Loucy (cell line): ENCODE measurements around the gene FAM110C.
"Not testable (repeated sequence)": the region's sequence is repeated elsewhere in the genome, so short reads cannot be mapped to it uniquely, and the experiment has no call there.

Source experiments
- H2AFZ ChIP-seq: fragments of 200-600 bp; sonication (generic); 2 replicates; pipeline ENCODE4 v1.6.0; 2016; ENCODE audit warnings: antibody characterized with exemption, mild to moderate bottlenecking, low read length, moderate library complexity
- H3F3A ChIP-seq: fragments of 200-600 bp; 2 replicates; pipeline ENCODE4 v1.6.0; 2016; ENCODE audit warnings: antibody characterized with exemption, low read depth, mild to moderate bottlenecking
- H3K27me3 ChIP-seq: fragments of 200-600 bp; sonication (generic); 2 replicates; pipeline ENCODE4 v1.6.1; 2014; ENCODE audit warnings: low read length, mild to moderate bottlenecking; ENCODE audit not compliant: insufficient read depth, poor library complexity, severe bottlenecking
- H3K36me3 ChIP-seq: fragments of 200-600 bp; sonication (generic); 2 replicates; pipeline ENCODE4 v1.6.1; 2016; ENCODE audit warnings: low read length; ENCODE audit not compliant: insufficient read depth
- H3K4me1 ChIP-seq: fragments of 200-600 bp; sonication (generic); 2 replicates; pipeline ENCODE4 v1.5.1; 2014; ENCODE audit warnings: low read length, mild to moderate bottlenecking; ENCODE audit not compliant: insufficient read depth, poor library complexity, severe bottlenecking
- H3K4me2 ChIP-seq: fragments of 200-600 bp; sonication (generic); 2 replicates; pipeline ENCODE4 v1.6.0; 2014; ENCODE audit warnings: antibody characterized with exemption, low read length, low read depth, mild to moderate bottlenecking; ENCODE audit not compliant: poor library complexity, severe bottlenecking
- H3K4me3 ChIP-seq: fragments of 200-600 bp; sonication (generic); 2 replicates; pipeline ENCODE4 v1.5.1; 2014; ENCODE audit warnings: low read length, mild to moderate bottlenecking, mixed read lengths; ENCODE audit not compliant: poor library complexity, severe bottlenecking
- H3K79me2 ChIP-seq: fragments of 200-600 bp; sonication (generic); 2 replicates; pipeline ENCODE4 v1.6.1; 2014; ENCODE audit warnings: low read length; ENCODE audit not compliant: insufficient read depth
- H3K9ac ChIP-seq: fragments of 200-600 bp; sonication (generic); 2 replicates; pipeline ENCODE4 v1.6.0; 2014; ENCODE audit warnings: mild to moderate bottlenecking, low read depth, low read length, moderate library complexity; ENCODE audit not compliant: poor library complexity, severe bottlenecking
- H3K9me2 ChIP-seq: fragments of 200-600 bp; sonication (generic); replicated peaks from 2 replicates; pipeline ENCODE4 v1.6.1; 2016; ENCODE audit warnings: low read depth, low read length, mixed read lengths
- H3K9me3 ChIP-seq: fragments of 200-600 bp; sonication (generic); 2 replicates; pipeline ENCODE4 v1.6.1; 2014; ENCODE audit warnings: mild to moderate bottlenecking, antibody characterized with exemption, low read length, low read depth; ENCODE audit not compliant: insufficient read depth
- H4K20me1 ChIP-seq: fragments of 200-600 bp; sonication (generic); 2 replicates; pipeline ENCODE4 v1.6.0; 2014; ENCODE audit warnings: antibody characterized with exemption, low read length, mild to moderate bottlenecking; ENCODE audit not compliant: insufficient read depth, poor library complexity, severe bottlenecking
- EZH2phosphoT487 ChIP-seq: fragments of 200-600 bp; IDR thresholded peaks from 2 replicates; pipeline ENCODE4 v1.6.1; 2018; ENCODE audit warnings: antibody characterized with exemption, mild to moderate bottlenecking, moderate library complexity, borderline replicate concordance
- TF ChIP-seq, protein P1 (sequence below): fragments of 200-600 bp; sonication (generic); conservative IDR thresholded peaks from 2 replicates; pipeline ENCODE4 v1.5.1; 2014; ENCODE audit warnings: mild to moderate bottlenecking, antibody characterized with exemption, low read length

Gene FAM110C

DNA sequence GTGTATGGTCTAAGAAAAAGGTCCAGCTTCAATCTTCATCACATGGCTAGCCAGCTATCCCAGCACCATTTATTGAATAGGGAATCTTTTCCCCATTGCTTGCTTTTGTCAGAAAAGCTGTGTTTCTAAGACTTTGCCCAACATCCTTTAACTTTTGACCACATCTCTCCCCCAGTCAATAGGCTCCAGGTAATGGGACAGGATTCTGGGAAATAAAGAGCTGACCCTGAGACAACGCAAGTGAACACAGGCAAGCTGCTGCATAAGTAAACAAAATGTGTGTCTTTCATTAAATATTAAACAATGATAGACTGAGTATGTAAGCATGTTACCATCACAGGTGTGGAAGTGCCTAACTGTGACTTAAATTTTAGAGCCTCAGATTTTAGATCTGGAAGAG lies 23.0 kb downstream of the FAM110C start:
- TF ChIP-seq, protein P1, sequence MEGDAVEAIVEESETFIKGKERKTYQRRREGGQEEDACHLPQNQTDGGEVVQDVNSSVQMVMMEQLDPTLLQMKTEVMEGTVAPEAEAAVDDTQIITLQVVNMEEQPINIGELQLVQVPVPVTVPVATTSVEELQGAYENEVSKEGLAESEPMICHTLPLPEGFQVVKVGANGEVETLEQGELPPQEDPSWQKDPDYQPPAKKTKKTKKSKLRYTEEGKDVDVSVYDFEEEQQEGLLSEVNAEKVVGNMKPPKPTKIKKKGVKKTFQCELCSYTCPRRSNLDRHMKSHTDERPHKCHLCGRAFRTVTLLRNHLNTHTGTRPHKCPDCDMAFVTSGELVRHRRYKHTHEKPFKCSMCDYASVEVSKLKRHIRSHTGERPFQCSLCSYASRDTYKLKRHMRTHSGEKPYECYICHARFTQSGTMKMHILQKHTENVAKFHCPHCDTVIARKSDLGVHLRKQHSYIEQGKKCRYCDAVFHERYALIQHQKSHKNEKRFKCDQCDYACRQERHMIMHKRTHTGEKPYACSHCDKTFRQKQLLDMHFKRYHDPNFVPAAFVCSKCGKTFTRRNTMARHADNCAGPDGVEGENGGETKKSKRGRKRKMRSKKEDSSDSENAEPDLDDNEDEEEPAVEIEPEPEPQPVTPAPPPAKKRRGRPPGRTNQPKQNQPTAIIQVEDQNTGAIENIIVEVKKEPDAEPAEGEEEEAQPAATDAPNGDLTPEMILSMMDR = no peak
- TF ChIP-seq EZH2phosphoT487 = no peak
- Histone ChIP-seq H3K27me3 (no peaks in the 10 kb centered on the region), H3K79me2 (no peaks in the 10 kb centered on the region), H3K4me3 (no peak overlapping the region), H3K9ac (no peak overlapping the region), H2AFZ (0 out of 2 replicates have a peak overlapping the region, but pooled peaks have one; percentile 6), H3K9me2 (no peaks in the 10 kb centered on the region), H3K4me1 (peaks cover 37% of the 10 kb centered on the region), H4K20me1 (no peaks in the 10 kb centered on the region), H3K4me2 (no peak overlapping the region), H3F3A (no peaks in the 10 kb centered on the region), H3K36me3 (no peaks in the 10 kb centered on the region), H3K9me3 (no peaks in the 10 kb centered on the region)

DNA sequence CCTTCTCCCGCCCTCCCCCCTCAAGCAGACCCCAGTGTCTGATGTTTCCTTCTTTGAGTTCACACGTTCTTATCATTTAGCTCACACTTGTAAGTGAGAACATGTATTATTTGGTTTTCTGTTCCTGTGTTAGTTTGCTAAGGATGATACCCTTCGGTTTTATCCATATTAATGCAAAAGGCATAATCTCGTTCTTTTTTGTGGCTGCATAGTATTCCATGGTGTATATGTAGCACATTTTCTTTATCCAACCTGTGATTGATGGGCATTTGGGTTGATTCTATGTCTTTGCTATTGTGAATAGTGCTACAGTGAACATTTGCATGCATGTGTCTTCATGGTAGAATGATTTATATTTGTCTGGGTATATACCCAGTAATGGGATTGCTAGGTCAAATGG lies 24.1 kb downstream of the FAM110C start:
- H2AFZ ChIP-seq, H3K9me2 ChIP-seq, H3K79me2 ChIP-seq, H3K4me2 ChIP-seq, H3F3A ChIP-seq, H3K36me3 ChIP-seq, H3K27me3 ChIP-seq, H3K4me3 ChIP-seq, H3K9ac ChIP-seq, H4K20me1 ChIP-seq, H3K9me3 ChIP-seq: not testable (repeated sequence)
- peaks cover 32% of the 10 kb centered on the region for H3K4me1 ChIP-seq

DNA sequence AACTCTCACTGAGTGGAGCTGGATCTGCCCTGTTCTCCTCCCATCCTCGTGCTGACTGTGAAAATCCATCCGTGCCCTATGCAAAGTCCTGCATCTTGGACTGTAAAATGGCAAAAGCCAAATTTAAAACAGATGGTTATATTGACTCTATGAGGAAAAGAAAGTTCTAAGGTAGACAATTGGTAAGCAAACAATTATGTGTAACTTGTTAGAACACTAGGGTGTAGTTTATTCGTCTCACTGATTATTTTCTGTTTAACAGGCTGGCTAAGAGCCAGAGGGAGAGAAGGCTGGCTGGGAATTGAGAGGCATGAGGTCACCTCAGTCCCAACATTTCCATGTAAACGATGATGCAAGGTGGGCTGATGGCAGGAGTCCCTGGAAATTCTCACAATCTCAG lies 26.0 kb downstream of the FAM110C start:
- peaks cover 24% of the 10 kb centered on the region for H3K4me1 ChIP-seq

DNA sequence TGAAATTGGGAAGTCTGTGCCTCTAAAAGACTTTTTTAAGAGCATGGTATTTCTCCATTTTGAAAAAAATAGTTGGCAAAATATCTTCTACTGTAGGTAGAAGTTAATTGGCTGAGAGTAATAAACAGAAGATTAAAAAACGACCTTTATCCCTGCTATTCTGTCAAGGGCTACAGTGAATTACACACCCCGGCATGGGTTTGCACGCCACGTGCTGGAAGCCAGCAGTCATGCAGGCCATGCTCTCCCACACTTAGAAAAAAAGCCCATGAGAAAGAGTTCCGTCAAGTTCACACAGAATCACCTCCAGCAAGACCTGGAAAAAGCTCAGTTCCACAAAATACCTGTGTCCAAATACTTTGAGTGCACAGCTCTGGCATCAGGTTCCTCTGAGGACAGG lies 26.8 kb downstream of the FAM110C start:
- Histone ChIP-seq H3K4me3 (no peak overlapping the region), H3K27me3 (no peaks in the 10 kb centered on the region), H3K36me3 (no peaks in the 10 kb centered on the region), H2AFZ (no peak overlapping the region), H3K4me1 (peaks cover 28% of the 10 kb centered on the region), H4K20me1 (no peaks in the 10 kb centered on the region), H3K9ac (no peak overlapping the region), H3K9me3 (no peaks in the 10 kb centered on the region), H3K4me2 (no peak overlapping the region), H3K79me2 (no peaks in the 10 kb centered on the region), H3F3A (no peaks in the 10 kb centered on the region), H3K9me2 (no peaks in the 10 kb centered on the region)
- TF ChIP-seq, protein P1 = no peak
- no peak for TF ChIP-seq EZH2phosphoT487

More for the DNA sequence above, 26.0 kb downstream of the FAM110C start:
- not testable (repeated sequence) for H3K9me3 ChIP-seq, H3K36me3 ChIP-seq, H4K20me1 ChIP-seq, H3K9me2 ChIP-seq, H2AFZ ChIP-seq, H3K4me3 ChIP-seq, H3K9ac ChIP-seq, H3F3A ChIP-seq, H3K4me2 ChIP-seq, H3K27me3 ChIP-seq, H3K79me2 ChIP-seq
